ENCODE data around the gene EPN1.

DNA sequence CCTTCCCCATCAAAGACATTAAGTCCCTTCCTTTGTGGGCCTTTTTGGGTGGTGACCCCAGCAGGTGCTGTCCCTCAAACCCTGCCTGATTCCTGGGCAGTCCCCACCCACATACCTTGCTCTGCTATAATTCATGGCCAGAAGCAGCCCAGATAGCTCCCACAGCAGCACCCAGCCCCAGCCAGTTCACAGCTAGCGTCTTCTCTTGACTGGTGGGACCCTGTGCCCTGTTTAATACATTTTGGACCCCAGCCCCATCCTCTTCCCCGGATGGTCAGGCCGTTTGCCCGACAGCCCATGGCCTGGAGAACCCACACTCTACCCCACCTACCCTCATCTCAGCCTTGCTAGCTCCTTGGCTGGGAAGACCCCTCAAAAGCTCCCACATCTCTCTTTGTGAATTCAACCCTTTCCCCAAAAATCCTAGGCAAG, 24.9 kb upstream of the EPN1 start:
- no peak for TF ChIP-seq EZH2 (IDR thresholded peaks at IDR 0.05; ENCODE audit: borderline replicate concordance, low read length)
- TF ChIP-seq, protein P1, sequence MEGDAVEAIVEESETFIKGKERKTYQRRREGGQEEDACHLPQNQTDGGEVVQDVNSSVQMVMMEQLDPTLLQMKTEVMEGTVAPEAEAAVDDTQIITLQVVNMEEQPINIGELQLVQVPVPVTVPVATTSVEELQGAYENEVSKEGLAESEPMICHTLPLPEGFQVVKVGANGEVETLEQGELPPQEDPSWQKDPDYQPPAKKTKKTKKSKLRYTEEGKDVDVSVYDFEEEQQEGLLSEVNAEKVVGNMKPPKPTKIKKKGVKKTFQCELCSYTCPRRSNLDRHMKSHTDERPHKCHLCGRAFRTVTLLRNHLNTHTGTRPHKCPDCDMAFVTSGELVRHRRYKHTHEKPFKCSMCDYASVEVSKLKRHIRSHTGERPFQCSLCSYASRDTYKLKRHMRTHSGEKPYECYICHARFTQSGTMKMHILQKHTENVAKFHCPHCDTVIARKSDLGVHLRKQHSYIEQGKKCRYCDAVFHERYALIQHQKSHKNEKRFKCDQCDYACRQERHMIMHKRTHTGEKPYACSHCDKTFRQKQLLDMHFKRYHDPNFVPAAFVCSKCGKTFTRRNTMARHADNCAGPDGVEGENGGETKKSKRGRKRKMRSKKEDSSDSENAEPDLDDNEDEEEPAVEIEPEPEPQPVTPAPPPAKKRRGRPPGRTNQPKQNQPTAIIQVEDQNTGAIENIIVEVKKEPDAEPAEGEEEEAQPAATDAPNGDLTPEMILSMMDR (IDR thresholded peaks at IDR 0.05; ENCODE audit: low read length): no peak

All from OCI-LY1 (cell line).